HUDEP-2 (cell line): ENCODE results near the gene CHI3L1.
"Not testable (repeated sequence)": the region's sequence is repeated elsewhere in the genome, so short reads cannot be mapped to it uniquely, and the experiment has no call there.

Experiments used
- DNase-seq, 76 experiments: peaks; one replicate each; lab custom pipeline; 2025; ENCODE audit not compliant: unreplicated experiment in 76 of 76; lab: John Stamatoyannopoulos, UW

The CHI3L1 gene

DNA sequence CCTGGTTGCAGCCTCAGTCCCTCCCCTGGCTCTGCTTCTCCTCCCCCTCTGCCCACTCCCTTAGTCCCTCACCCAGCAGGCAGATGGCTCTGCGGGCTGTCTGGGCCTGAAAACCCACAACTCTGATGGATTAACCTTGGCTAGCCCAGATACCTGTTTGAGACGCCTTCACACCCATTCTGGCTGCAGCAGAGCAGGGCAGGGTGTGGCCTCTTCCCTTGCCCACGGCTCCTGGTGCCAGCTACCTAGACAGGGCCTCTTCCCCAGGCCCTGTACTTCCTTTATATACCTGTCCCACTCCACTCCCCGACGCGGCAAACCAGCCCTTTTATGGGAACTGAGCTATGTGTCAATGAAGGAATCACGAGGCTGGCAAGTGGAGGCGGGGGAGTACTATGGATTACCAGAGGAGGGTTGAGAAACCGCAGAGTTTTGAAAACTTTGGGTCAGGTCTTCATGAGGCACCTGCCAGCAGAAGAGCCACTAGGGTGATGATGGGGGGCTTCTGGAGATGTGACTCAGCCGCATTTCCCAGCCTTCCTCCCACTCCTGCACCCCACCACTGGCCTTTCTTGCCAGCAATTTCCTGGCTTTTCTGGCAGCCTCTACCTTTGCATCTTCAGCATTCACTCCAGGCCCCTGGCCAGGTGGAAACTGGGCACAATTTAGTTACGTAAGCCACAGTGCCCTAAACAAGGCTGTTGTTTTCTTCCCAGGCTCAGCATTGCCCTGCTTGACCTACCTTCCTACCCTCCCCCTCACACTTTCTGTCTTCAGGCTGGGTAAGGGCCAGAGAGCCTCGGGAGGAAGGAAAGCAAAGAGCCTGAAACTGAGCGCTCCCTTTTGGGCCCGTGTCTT lies at the start of gene CHI3L1:
CHI3L1 (minus strand) TSS at position 259 of the 858 bp plus-strand sequence; CDS start at position 178, 81 bp downstream.
- no peak for DNase-seq

GRCh38 chr1:203234901-203235300 lies 48.4 kb upstream of the CHI3L1 start:
- DNase-seq = not testable (repeated sequence)

- DNase-seq = no peak
Observed at GRCh38 chr1:203229471-203230135, 43.1 kb upstream of the CHI3L1 start, which contains the start of gene CHIT1. CHIT1 (minus strand) TSS chr1:203229673; CDS start chr1:203229636, 37 bp downstream.

DNA sequence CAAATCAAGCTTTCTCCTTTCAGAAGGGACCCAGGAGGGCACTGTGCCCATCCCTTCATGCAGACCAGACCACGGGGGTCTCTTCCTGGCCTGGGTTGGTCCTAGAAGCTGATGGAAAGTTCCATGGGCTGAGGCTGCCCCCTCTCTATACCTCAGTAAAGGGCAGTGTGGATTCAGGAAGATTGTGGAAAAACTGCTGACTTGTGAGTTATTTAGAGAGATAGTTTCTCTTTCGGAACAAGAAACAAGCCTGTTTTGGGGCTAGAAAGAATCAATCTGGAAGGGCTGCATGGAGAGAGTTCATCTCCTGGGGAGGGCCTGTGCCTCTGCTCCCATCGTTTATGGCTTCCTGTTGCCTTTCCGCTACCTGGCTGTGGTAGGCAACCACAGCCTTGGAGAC lies 42.2 kb upstream of the CHI3L1 start:
- DNase-seq = no peak

GRCh38 chr1:203227371-203228083 lies 41.0 kb upstream of the CHI3L1 start:
- no peak for DNase-seq

DNA sequence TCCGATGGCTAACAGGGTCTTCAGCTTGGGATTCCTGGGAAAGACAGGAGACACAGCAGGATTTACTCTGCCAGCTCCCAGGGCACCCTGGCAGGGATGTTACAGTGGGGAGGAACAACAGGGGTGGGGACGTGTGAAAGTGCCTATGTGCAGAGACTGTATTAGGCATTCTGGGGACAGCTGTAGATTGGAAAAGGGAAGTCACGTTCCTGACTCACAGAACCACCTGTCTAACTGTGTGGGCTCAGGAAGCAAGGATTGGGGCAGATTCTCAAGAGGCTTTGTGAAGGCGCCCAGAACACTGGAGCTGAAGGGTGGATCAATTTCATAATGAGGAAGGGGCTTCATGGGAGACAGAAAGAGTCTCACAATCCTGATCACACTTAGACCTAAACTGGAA lies 38.6 kb upstream of the CHI3L1 start:
- DNase-seq = no peak

DNA sequence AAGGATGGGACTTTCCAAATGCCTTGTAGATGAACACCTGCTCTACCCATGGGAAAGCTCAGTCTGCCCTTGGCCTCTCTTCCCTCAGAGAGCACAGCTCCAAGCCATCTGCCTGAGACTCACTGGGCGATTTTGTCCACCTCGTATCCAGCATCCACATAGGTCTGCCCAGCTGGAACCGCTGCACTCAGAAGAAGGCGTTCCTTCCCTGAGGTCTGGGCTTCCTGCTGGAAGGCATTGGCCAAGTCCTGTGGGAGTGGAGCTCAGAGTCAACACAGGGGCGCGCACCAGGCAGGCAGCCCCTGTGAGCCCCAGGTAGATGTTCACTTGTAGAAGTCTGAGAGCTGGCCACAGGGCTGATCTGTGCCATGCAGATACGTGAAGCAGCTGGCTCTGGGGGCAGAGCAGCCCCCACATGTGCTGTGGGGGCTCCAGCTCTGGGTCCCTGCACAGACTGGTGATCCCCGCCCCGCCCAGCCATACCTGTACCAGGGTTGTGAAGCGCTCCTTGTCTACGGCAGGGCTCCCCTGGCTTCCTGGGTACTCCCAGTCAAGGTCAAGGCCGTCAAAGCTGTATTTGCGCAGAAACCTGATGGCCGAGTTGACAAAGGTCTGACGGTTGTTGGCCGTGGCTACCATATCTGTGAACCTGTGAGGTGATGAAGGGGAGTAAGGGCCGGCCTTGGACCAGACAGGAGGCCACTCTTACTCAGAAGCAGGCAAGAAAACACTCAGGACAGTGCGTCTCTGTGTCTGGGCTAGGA lies 36.7 kb upstream of the CHI3L1 start:
- DNase-seq = no peak

DNA sequence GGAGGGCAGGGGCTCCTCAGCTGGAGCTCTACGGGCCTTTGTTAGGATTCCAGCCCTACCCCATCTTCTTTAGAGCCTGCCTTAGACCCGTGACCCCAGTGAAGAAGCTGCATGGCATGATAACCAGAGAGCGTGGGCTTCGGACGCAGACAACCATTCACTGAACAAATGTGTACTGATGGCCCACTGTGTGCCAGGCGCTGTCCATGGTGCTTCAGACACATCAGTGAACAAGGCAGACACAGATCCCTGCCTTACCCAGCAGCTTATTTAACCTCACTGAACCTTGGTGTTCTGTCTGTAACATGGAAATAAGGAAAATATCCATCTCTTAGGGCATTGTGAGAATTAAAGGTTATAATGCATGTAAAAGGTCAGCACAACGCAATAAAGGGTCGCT lies 33.4 kb upstream of the CHI3L1 start:
- DNase-seq = peak in 4 of 76 experiments; percentile 4 to 21 (median 6)

DNA sequence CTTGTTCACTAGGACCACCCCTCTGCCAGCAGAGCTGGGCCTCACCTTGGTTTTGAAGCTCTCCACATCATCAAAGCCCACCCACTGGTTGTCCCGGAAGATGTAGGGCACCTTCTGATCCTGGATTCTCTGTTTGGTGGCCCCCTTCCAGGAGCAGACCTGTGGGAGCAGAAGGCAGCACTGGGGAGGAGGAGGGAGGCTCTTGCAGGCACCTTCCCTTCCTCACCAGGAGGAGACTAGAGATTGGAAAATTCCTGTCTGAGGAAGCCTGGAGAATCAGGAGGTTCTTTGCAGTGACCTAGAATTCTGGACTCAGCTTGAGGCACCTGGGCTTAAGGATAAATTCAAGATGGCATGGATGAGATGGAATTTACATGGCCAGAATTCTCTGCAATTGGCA lies 32.7 kb upstream of the CHI3L1 start:
- DNase-seq = no peak

GRCh38 chr1:203217668-203218067 lies 31.2 kb upstream of the CHI3L1 start:
- DNase-seq = no peak

- no peak for DNase-seq
Observed at GRCh38 chr1:203217139-203217655, 30.7 kb upstream of the CHI3L1 start.

DNA sequence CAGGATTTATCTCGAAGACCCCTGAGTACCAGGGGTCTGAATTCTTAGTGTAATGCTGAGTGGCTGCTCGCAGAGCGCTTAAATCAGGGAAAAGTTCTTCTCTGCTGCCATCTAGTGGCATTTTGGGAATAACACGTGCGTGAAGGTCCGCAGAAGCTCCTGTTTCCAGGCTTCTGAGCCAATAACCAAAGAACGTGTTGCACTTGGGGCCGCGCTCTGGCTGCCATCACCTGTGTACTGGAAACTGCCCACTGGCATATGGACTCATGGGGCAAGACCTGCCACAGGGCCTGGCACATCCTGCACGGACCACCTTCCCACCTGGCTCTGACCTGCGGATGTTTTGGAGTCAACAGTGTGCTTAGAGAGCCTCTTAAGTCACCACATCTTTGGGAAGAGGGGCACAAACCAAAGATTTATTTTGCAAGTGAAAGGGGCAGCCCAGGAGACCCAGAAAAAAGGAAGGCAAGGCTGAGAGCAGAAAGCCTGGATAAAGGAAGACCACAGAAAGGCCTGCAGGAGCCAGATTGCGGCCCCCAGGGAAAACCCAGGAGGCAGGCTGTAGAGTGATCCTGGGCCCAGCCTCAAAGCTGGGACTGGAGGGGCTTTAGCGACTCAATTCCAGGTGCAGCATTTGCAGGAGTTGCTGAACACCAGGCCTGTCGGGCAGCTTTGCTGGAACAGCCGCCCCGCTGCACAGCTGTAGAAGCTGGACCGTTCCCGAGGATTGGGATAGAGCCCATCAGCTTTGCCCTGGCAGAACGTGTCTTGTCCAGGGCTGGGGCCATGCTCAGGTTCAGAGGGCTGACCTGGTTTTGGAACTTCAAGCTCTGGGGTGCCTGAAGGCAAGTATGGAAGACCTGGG lies 30.0 kb upstream of the CHI3L1 start:
- DNase-seq = peak in 38 of 76 experiments; percentile 4 to 65 (median 28)

DNA sequence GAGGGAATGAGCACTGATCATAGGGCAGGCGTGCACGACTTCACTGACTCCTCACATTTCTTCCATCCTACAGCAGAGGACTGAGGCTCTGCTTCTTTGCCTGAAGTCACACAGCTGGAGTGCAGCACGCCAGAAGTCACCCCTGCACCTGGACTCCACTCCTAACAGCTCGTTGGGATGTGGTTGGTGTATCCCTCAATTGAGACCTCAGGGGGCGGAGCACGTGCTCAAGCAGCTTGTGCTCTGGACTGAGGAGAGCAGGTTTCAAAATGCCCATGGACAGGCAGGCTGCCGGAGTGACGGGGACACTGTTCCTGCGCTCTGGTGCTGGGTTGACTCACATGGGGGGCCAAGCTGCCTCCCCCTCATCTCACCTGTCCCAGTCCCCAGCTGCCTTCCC lies 29.1 kb upstream of the CHI3L1 start:
- no peak for DNase-seq

DNA sequence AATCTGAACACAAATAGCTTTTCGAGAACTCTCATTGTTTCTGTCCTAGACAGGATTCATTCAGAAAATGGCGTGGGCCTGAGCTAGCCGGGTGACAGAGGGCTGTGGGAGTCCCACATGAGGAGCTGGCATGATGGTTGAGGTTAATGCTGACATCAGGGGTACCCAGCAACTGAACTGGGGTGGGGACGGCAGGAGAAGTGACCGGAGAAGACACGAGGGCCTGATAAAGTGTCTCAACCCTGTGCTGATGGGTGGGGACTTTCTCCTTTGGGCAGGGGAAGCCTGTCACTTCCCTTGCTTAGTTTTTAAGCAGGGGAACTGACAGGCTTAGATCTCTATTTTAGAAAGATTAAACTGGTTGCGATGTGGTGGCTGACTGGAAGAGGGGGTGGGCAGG lies 28.4 kb upstream of the CHI3L1 start:
- no peak for DNase-seq

GRCh38 chr1:203213126-203213525 lies 26.6 kb upstream of the CHI3L1 start:
- no peak for DNase-seq

DNA sequence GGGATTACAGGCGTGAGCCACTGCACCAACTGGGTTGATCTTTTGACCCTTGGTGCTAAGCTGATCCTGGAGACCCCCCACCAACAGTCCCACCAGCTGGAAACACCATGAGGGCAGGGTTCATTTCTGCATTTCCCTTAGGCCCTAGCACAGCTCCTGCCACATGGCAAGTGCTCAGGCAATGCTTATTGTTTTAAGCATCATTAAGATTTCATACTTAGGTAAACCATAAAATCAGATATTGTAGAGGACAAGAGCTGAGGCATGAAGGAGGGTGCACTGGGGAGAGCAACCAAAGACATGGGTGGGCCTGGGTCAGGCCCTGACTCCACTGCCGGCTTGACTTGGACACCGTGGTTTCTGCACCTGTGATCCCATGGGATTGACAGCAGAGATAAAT lies 25.3 kb upstream of the CHI3L1 start:
- no peak for DNase-seq

- DNase-seq = no peak
Observed at GRCh38 chr1:203210988-203211387, 24.5 kb upstream of the CHI3L1 start.

DNA sequence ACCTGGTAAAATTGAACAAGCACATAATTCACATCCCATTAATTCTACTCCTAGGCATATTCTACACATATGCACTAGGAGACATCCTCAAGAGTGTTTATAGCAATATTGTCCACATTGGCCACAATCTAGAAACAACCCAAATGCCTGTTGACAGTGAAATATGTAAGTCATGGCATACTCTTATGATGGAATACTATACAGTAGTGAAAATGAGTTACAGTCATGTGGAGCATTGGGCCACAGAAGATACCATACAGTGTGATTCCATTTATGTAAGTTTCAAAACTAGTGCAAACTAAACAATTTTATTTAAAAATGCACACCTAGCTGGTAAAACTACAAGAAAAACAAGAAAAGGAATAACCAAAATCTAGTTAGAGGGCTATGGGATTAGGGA lies 23.8 kb upstream of the CHI3L1 start:
- no peak for DNase-seq

- no peak for DNase-seq
Observed at GRCh38 chr1:203208181-203208580, 21.7 kb upstream of the CHI3L1 start.
